Peyer's patch (tissue), 4 donors: ENCODE results near the gene TIFAB.

Experiments used
- POLR2A ChIP-seq, 2 donors: fragments of 450-650 bp; IDR thresholded peaks; one replicate each; pipeline ENCODE4 v1.5.1; 2017; ENCODE audit warnings: antibody characterized with exemption in 2 of 2, mild to moderate bottlenecking in 2 of 2, moderate library complexity in 2 of 2
- TF ChIP-seq, protein P1 (sequence below), 6 experiments: fragments of 450-650 bp in 4 of 6; fragments of 200-600 bp in 2 of 6; sonication (generic) in 1 of 6; IDR thresholded peaks; one replicate each; pipeline ENCODE4 v1.5.1; 2017 to 2019; ENCODE audit warnings: antibody characterized with exemption in 6 of 6, mild to moderate bottlenecking in 3 of 6, moderate library complexity in 1 of 6

DNA sequence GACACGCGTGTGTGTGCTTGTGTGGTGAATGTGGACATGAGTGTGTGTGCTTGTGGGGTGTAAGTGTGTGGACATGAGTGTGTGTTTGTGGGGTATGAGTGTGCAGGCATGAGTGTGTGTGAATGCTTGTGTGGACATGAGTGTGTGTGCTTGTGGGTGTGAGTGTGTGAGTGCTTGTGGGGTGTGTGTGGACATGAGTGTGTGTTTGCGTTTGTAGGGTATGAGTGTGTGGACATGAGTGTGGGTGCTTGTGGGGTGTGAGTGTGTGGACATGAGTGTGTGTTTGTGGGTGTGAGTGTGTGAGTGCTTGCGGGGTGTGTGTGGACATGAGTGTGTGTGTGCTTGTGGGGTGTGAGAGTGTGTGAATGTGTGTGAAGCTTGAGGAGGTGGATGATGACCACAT is 29.8 kb upstream of the TIFAB start:
- TF ChIP-seq, protein P1, sequence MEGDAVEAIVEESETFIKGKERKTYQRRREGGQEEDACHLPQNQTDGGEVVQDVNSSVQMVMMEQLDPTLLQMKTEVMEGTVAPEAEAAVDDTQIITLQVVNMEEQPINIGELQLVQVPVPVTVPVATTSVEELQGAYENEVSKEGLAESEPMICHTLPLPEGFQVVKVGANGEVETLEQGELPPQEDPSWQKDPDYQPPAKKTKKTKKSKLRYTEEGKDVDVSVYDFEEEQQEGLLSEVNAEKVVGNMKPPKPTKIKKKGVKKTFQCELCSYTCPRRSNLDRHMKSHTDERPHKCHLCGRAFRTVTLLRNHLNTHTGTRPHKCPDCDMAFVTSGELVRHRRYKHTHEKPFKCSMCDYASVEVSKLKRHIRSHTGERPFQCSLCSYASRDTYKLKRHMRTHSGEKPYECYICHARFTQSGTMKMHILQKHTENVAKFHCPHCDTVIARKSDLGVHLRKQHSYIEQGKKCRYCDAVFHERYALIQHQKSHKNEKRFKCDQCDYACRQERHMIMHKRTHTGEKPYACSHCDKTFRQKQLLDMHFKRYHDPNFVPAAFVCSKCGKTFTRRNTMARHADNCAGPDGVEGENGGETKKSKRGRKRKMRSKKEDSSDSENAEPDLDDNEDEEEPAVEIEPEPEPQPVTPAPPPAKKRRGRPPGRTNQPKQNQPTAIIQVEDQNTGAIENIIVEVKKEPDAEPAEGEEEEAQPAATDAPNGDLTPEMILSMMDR (IDR thresholded peaks at IDR 0.05), result no peak
- no peak for TF ChIP-seq POLR2A (IDR thresholded peaks at IDR 0.05)
